GM19397 (cell line): Measurements from ENCODE around the gene MRGPRF.

ENCODE experiments used
- ATAC-seq: cut with Tn5 transposase; IDR thresholded peaks from one replicate; pipeline ENCODE4 v1.9.1; 2021; ENCODE audit warnings: mild to moderate bottlenecking, moderate library complexity; ENCODE audit not compliant: unreplicated experiment

Gene MRGPRF

DNA sequence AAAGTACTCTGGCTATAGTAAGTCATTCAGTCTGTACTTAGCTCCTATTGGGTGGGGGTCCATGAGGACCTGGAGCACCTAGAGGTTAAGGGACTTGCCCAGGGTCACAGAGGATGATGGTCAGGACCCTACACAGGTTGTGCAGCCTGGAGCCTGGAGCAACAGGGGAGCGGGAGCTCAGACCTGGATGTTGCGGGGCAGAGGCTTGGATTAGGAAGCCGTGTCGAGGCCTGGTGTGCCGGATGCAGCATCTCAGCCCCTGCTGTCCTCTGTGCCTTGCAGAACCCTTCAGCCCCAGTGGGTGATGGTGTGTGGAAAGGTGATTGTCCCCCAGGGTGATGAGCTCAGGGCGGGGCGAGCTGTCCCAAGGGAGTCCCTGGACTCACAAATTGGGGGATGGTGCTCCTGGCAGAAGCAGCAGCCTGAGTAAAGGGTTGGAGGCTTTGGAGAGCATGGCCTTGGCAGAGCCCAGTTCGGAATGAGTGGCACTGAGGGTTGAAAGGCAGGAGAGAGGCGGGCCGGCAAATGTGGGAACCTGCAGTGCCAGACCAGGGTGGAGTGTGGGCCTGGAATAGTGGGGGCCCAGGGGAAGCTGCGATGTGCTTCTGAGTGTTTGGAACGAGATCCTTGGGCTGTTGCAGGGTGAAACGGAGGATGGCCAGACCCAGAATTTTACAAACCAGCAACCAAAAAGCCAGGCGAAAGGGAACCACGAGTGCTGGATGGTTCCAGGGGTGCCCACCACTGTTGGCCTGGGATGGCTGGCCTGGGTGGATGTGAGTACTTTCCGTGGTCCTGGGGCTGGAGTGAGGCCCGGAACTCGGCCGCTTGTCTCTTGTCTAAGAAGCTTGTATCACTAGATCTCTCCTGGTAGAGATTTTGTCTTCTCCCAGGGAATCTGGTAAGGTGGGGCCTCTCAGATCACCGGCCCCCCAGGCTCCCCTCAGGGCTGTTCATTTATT, 38.6 kb upstream of the MRGPRF start:
- no peak for ATAC-seq

DNA sequence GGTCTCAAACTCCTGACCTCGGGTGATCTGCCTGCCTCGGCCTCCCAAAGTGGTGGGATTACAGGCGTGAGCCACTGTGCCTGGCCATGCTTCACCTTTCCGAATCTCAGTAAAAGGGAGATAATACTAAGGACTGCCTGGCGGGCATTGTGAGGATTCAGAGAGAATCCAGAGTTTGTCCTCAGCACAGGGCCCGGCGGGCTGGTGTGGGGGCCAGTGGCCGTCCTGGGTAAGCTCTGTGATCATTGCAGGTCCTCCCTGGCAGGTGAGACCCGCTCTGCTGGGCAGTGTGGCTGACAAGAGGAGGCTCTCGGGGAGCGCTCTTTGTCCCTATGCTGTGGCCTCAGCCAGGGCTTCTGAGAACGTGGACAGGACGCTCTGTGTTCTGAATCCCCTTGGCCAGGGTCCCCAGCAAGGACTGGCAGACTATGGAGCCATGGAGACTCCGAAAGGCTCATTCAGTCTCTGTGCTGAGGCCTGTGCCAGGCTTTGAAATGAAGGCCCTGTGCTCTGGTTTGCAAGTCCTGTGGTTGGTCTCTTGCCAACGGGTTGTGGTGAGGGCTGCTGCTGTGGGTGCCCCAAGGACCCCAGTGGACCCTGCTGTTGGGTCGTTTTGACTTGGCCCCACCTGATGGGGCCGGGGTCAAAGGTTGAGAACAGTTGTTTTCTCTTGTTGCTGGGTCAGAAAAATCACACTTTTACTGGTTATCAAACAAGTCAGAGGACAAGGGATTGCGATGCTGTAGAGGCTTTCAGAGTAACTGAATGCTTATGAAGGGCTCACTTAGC, 37.7 kb upstream of the MRGPRF start:
- no peak for ATAC-seq

DNA sequence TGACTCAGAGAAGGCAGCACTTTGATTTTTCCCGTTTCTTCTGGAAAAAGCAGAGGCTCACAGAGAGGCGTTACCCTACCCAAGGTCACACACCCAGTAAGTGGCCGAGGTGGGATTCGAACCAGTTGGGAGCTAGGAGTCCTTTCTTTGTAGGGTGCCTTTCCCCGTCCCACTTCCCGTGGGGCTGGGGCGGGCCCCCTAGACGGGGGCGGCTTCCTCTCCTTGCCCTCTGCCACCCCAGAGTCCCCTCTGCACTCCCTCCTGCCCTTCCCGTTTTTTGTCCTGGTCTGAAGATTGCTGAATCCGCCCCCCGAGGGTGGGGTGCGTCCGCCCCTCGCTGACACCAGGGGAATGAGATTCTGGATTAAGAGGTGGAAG, 36.4 kb upstream of the MRGPRF start:
- ATAC-seq: no peak

DNA sequence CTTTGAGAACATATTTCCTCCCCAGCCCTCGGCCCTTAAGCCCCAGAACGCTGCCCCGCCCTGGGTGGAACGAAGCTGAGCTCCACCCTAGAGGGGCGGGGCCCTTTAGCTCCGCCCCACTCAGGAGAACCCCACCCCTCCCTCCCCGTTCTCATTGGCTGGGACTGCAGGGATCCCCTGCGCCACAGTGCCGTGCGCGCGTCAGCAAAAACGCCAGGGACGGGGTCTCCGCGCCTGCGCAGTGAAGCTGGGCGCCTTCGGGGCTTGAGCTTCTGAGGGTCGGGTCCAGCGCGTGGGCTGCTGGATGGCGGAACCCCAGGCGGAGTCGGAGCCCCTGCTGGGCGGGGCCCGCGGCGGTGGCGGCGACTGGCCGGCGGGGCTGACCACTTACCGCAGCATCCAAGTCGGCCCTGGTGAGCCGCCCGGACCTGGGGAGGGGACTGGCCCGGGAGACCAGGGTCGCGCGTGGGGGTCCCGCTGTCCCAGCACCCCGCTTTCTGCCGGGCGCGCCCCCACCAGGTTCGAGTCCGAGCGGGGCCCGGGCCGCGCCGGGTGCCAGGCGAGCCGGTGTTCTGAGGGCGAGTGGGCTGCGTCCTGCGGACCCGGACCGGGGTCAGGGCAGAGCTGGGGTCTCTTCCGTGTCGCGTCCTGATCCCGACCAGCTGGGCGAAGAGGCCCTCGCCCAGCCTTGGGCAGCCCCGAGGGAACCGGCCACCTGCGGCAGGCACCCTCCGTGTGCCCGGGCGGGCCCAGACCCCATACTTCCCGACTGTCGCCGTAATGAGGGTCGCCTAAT, 35.8 kb upstream of the MRGPRF start, which contains the start of gene TPCN2:
TPCN2 (plus strand) TSS at position 239 of the 796 bp plus-strand sequence; CDS start at position 305, 66 bp downstream.
- peak; percentile 93 for ATAC-seq

DNA sequence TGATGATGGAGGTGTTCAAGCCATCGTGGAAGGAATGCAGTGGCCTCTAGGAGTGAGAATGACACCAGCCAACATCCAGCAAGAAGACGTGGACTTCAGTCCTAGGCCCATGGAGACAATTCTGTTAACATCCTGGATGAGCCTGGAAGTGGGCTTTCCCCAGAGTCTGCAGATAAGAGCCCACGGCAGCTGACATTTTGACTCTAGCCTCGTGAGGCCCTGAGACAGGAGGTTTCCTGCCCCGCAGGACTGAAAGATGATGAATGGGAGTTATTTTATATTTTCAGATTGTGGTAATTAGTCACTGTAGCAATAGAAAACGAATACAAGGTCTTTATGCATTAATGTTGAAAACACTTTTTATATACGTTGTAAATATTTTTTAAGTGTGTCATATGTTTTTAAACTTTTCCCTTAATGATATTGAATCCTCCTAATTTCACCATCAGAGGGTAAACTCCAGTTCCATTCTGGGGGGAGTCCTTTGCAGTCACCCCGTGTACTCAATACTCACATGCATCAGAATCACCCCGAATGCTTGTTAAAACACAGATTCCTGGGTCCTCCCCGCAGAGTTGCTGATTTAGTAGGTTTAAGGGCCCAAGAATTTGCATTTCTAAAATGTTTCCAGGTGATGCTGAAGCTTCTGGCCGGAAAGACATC, 35.1 kb upstream of the MRGPRF start:
- ATAC-seq: no peak

DNA sequence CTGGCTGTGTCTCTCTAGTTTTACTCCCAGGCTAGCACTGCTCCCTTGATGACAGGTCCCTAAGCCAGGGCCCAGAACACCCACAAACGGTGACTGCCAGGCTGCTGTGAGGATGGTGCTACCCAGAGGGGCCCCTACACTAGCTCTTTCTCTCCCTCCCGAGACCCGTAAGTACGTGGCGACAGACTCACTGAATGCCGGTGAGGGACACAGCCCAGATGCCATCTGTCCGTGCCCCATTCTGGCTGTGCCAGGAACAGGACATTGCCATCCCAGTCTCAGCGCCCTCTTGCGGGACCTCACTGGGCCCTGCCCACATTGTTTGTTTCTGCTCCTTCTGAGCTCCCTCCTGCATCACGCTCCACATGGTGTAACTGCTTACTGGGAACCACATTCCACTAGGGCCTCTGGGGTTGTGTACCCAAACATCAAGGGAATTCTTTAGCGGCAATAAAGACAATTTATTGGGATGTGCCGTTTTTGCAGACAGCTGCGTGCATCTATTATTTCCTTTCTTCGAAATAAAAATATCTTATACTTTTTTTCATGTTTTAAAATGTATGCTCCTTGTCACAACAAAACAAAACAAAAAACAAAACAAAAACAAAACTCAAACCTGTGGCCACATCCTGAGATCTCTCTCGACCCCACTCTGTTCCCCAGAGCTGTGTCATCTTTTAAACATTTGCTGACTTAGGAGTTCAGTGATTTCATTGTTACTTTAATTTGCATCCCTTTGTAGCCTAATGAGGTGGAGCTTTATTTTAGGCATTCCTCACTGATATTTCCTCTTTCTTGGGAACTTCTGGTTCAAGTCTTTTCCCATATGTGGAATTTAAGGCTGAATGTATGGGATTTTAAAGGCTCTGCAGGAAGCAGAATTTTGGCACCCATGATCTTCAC, 31.3 kb upstream of the MRGPRF start:
- ATAC-seq: no peak

DNA sequence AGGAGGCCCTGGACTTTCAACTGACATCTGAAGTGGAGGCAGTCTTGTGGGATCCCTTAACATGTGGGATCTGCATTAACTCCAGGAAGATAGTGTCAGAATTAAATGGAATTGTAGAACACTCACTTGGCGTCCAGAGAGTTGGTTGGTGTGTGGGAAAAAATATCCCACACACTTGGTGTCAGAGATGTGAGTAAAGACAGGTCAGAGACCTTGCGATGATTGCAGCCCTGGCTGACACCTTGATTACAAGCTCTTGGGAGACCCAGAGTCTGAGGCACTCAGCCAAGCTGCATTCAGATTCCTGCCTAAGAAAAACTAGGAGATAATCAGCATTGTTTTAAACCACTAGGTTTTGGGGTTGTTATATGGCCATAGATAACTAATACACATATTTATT, 28.5 kb upstream of the MRGPRF start:
- ATAC-seq: no peak

DNA sequence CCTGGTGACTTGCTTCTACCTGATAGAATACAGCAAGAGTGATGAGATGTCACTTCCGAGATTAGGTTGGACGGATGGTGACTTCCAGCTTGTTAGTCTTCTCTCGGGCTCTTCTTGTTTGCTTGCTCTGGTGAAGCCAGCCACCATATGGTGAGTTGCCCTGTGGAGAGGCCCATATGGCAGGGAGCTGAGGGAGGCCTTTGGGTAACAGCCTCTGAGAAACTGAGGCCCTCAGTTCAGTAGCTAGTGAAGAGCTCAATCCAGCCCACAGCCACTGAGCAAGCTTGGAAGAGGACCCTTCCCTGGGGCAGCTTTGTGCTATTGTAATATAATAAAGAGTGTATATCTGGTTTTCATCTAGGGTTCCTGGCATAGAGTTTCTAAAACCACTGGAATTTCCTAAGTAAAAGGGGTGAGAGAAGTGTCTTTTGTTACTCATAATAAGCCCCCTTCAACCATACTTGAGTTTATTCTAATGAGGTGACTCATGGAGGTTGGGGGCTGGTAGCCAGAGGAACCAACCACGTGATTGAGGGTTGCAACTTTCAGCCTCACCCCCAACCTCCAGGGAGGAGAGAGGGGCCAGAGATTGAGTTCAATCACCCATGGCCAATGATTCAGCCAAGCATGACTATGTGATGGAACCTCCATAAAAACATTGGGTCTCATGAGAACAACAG, 27.7 kb upstream of the MRGPRF start:
- ATAC-seq: no peak

DNA sequence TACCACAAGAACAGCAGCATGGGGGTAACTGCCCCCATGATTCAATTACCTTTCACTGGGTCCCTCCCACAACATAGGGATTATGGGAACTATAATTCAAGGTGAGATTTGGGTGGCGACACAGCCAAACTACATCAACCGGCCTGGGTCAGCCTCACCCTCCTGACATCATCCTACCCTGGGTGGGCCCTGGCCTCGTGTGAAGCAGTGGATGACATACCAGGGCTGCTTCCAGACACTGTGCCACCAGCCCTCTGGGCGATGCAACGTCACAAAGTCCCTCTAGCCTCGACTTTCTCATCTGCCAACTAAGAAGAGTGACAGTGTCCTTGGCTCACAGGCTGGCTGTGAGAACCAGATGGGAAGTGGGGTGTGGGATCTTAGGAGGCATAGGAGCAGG, 27.0 kb upstream of the MRGPRF start:
- ATAC-seq: no peak

DNA sequence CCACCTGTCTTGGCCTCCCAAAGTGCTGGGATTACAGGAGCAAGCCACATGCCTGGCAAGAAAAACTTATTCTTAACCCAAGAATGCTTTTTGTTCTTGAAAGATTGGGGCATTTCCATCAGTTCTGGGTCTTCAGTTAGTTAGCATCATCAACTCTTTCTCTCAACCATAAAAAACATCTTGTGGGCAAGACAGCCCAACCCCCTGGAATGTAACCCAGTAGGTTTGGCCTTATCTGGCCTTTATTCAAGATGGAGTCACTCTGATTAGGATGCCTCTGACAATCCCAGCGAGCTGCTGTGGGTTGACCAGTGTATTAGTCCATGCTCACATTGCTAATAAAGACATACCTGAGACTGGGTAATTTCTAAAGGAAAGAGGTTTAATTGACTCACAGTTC, 26.5 kb upstream of the MRGPRF start:
- no peak for ATAC-seq

DNA sequence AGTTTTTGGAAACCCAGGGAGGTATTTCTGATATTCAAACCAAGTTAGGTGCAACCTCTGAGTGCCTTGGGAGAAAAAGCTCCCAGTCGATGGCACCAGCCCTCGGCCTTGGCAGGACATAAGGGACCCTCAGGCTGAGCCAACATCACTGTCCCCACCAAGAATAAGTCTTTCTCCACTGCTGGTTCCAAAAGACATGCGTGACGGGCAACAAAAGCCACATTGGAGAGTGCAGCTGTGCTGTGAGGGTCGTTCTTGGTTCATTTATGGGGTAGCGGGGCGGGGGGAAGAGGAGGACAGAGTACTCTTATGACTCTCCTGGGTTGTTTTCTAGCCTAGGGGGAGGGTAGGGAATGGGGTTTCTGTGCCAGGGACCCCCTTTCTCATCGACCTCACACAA, 24.5 kb upstream of the MRGPRF start:
- ATAC-seq: no peak

DNA sequence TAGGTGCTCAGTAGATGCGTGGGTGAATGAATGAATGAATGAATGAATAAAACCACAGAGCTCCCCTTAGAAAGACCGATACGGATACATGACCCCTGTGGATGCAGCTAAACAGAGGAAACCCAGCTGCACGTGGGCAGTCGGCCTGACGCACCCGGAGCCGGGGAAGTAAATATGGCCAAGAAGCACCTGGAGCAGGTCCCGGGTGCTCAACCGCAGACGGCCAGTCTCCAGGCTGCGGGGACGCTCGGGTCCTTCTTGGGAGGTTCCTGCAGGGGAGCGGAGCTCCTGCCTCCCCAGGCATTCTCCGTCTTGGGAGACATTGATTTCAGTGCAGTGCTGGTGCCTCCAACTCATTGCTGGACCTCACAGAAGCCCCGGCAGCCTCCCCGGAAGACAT, 24.0 kb upstream of the MRGPRF start:
- ATAC-seq: no peak

DNA sequence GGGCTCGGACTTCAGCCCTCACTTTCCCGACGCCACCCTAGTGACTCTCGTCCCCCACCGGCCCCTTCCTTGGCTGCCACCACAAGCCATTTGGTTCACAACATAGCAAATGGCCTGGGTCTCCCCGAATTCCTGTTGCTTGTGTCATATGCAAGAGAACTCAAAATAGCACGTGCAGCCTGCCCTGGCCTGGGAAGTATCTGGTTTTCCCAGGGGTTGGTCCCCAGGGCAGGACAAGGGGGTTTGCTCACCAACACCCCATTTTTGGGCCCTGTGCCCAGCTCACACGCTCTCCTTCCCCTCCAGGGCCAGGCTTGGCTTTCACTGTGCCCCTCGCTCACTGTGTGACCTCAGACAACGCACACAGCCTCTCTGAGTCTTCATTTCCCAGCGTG, 22.9 kb upstream of the MRGPRF start:
- no peak for ATAC-seq

DNA sequence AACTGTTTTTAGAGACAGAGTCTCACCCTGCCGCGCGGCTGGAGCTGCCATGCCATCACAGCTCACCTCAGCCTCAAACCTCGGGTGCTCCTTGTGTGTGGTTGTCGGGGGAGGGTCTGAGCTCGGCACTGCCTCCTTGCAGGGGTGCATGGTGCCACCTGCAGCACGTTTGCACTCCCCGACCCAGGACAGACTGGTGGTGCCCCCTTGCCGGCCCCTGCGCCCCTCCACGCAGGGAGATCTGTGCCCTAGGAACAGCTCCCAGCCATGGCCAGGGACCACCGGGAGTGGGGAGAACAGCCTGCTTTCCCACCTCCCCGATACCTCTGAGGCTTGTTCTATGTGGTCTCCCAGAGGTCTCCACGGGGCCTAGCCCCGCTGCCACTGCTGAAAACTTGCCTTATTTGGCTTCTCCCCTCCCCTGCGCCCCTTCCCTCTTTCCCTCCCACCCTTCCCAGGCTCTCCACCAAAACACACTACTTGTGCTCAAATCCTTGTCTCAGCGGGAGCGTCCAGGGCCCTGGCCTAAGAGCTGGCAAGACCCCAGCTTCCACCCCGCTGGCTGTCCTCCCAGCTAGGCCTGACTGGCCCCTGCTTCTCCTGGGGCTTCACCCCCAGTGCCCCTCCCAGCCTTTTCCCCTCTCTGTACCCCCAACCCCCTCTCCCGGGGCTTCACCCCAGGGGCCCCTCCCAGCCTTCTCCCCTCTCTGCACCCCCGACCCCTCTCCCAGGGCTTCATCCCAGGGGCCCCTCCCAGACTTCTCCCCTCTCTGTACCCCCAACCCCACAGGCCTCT, 22.3 kb upstream of the MRGPRF start:
- ATAC-seq: no peak

DNA sequence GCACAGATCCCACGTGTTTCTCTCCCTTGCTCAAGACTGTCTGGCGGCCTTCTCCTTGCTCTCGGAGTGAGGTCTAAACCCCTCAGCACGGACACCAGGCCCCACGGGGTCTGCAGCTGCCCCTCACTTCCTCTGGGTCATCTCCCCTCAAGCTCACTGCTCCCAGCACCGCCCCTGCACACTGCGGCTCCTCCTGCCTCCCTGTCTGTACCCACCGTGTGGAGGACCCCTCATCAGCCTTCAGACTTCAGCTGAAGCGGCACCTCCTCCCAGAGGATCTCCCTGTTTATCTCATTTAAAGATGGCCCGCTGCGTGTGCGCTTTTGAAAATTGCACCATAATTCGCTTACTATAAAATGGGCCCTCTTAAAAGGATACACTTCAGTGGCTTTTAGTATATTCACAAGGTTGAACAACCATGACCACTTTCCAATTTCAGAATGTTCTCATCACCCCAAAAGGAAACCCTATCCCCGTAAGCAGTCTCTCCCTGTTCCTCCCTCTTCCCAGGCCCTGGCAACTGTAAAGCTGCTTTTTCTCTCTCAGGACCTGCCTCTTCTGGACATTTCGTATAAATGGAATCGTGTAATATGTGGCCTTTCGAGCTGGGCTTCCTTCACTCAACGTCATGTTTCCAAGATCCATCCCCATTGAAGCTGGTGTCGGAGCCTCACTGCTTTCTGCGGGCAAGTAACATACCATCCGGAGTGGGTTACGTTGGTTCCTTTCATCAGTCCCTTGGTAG, 21.2 kb upstream of the MRGPRF start:
- ATAC-seq: no peak

DNA sequence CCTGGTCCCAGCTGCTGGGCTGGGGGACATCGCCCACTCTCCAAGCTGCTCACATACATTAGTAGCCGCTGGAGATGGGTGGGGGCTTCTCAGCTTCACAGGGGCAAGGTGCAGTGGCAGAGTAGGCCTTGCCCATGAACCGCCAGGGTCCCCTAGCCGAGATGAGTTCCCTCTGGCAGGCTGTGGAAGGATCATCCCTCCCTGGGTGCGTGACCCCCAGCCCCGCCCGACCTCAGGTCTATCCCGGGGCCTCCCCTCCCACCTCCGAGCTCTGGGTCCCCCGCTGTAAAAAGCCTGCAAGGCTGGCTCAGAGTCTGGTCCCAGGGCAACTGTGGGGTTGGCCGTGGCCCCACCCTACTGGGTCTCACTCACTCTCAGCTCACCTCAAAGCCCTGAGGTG, 20.4 kb upstream of the MRGPRF start:
- ATAC-seq: no peak

DNA sequence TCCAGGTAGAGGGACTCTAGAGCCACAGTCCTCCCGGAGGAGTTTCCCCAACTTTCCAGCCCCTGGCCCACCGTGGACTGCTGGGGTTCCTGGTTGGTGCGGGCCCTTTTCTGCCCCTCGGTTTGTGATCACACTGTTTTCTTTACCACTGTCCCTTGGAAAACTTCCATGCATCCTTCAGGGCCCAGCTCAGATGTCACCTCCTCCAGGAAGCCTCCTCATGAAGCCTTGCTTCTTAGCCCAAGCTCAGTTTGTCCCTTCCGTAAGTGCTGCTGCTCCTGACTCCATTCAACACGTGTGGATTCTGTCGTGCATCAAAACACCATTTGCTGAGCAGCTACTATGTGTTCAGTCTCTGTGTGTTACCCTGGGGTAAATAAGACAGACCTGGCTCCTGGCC, 19.8 kb upstream of the MRGPRF start:
- ATAC-seq: no peak

DNA sequence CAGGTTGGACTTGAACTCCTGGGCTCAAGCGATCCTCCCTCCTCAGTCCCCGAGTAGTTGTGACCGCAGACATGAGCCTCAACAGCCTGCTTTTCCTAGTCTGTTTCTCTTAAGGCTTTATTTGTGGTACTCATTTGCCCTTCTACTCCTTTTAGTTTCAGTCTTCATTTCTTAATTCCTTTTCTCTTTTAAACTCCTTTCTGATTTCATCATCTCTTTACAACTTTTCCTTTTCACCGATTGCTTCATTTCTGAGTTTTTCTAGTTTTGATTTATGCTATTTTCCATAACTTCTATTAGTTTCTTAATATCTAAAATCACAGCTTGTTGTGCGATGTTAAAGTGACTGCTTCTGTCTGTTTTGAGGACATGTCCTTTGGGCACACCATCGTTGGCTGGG, 17.3 kb upstream of the MRGPRF start:
- no peak for ATAC-seq
